Measurements from ENCODE around the gene SPAM1.

- TF ChIP-seq CTCF (IDR thresholded peaks at IDR 0.05) (no peak), POLR2A (IDR thresholded peaks at IDR 0.05) (no peak)
Observed at GRCh38 chr7:123936388-123936787, 11.3 kb downstream of the SPAM1 start.

Measured in uterus (tissue), 2 donors.